ENCODE measurements around the gene RGS14. TPM values are rescaled to one million over a fixed set of nuclear protein-coding genes. Genes with fewer than 3 reads are reported as not detected.
A peak's percentile ranks its signal among the peaks of the same experiment; 100 is the strongest.

RGS14 gene
- total RNA-seq, 2 donors from 2014 or later = 41.3 to 50.8 TPM

GRCh38 chr5:177390363-177391300, 32.9 kb downstream of the RGS14 start:
- H3K4me1 Mint-ChIP-seq (ENCODE audit: low read depth) = peaks cover 37% of the 10 kb centered on the region
- peak; percentile 59 to 63 for ATAC-seq (replicated peaks in 1 of 2)
- no peaks in the 10 kb centered on the region for H3K27me3 Mint-ChIP-seq (ENCODE audit: low read depth)
- peak; percentile 87 to 91 for DNase-seq
- no peaks in the 10 kb centered on the region for H3K9me3 Mint-ChIP-seq
- H3K27ac Mint-ChIP-seq = peak overlapping the region; percentile 78
- H3K4me3 Mint-ChIP-seq = peak overlapping the region; percentile 26 to 71
- no peaks in the 10 kb centered on the region for H3K36me3 Mint-ChIP-seq (ENCODE audit: insufficient read depth in 2 of 2)

DNA sequence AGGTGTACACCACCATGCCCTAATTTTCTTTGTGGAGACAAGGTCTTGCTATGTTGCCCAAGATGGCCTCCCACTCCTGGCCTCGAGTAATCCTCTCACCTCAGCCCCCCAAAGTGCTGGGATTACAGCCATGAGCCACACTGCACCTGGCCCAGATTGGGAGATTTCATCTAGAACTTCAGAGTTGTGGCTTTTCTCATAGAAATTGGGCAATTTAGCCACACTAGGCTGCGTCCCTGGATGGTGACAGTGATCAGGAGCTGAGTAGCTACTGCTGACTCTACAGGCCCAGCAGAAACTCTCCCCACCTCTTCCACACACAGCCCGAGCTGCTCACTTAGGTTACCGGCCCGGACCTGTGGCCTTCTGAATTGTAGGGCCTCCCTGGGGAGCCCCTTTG, 35.0 kb downstream of the RGS14 start:
- Mint-ChIP-seq H3K4me3 (no peak overlapping the region), H3K27ac (no peak overlapping the region), H3K36me3 (ENCODE audit: insufficient read depth in 2 of 2) (no peaks in the 10 kb centered on the region), H3K4me1 (ENCODE audit: low read depth) (peaks cover 37% of the 10 kb centered on the region), H3K9me3 (no peaks in the 10 kb centered on the region), H3K27me3 (ENCODE audit: low read depth) (no peaks in the 10 kb centered on the region)
- no peak for DNase-seq
- ATAC-seq (replicated peaks in 1 of 2) = no peak

GRCh38 chr5:177393206-177393765, 35.6 kb downstream of the RGS14 start:
- DNase-seq (no peak), ATAC-seq (replicated peaks in 1 of 2) (no peak)
- Mint-ChIP-seq H3K27ac (no peak overlapping the region), H3K9me3 (no peaks in the 10 kb centered on the region), H3K27me3 (ENCODE audit: low read depth) (no peaks in the 10 kb centered on the region), H3K4me1 (ENCODE audit: low read depth) (peaks cover 36% of the 10 kb centered on the region), H3K4me3 (no peak overlapping the region), H3K36me3 (ENCODE audit: insufficient read depth in 2 of 2) (no peaks in the 10 kb centered on the region)

GRCh38 chr5:177393990-177394389, 36.3 kb downstream of the RGS14 start:
- Mint-ChIP-seq H3K9me3 (no peaks in the 10 kb centered on the region), H3K4me1 (ENCODE audit: low read depth) (peaks cover 29% of the 10 kb centered on the region), H3K27ac (no peak overlapping the region), H3K4me3 (no peak overlapping the region), H3K36me3 (ENCODE audit: insufficient read depth in 2 of 2) (no peaks in the 10 kb centered on the region), H3K27me3 (ENCODE audit: low read depth) (no peaks in the 10 kb centered on the region)
- DNase-seq (no peak), ATAC-seq (replicated peaks in 1 of 2) (no peak)

GRCh38 chr5:177396078-177396477, 38.4 kb downstream of the RGS14 start:
- no peaks in the 10 kb centered on the region for H3K9me3 Mint-ChIP-seq
- H3K4me3 Mint-ChIP-seq = no peak overlapping the region
- DNase-seq = no peak
- no peaks in the 10 kb centered on the region for H3K27me3 Mint-ChIP-seq (ENCODE audit: low read depth)
- no peak overlapping the region for H3K27ac Mint-ChIP-seq
- H3K36me3 Mint-ChIP-seq (ENCODE audit: insufficient read depth in 2 of 2) = no peaks in the 10 kb centered on the region
- no peak for ATAC-seq (replicated peaks in 1 of 2)
- peaks cover 8% of the 10 kb centered on the region for H3K4me1 Mint-ChIP-seq (ENCODE audit: low read depth)

DNA sequence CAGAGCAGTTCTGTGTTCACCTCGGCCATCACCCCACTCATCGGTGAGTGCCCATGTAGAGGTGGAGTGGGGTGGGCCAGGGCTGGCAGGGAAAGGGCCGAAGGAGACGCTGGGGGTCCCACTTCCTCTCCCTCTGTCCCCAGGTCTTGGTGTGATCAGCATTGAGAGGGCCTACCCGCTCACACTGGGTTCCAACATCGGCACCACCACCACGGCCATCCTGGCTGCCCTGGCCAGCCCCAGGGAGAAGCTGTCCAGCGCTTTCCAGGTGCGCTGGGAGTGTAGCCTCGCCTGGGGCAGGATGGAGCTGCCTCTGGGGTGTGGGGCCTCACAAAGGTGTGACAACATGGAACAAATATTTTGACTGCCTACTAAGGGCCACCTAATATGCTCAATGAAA, 39.1 kb downstream of the RGS14 start:
- DNase-seq (no peak), ATAC-seq (replicated peaks in 1 of 2) (no peak)
- Mint-ChIP-seq H3K36me3 (ENCODE audit: insufficient read depth in 2 of 2) (no peaks in the 10 kb centered on the region), H3K4me3 (no peak overlapping the region), H3K27me3 (ENCODE audit: low read depth) (peaks cover 7% of the 10 kb centered on the region), H3K4me1 (ENCODE audit: low read depth) (peaks cover 1% of the 10 kb centered on the region), H3K27ac (no peak overlapping the region), H3K9me3 (no peaks in the 10 kb centered on the region)

GRCh38 chr5:177397875-177398390, 40.2 kb downstream of the RGS14 start:
- Mint-ChIP-seq H3K27ac (no peak overlapping the region), H3K36me3 (ENCODE audit: insufficient read depth in 2 of 2) (no peaks in the 10 kb centered on the region), H3K27me3 (ENCODE audit: low read depth) (peaks cover 18% of the 10 kb centered on the region), H3K9me3 (no peaks in the 10 kb centered on the region), H3K4me1 (ENCODE audit: low read depth) (peaks cover 12% of the 10 kb centered on the region), H3K4me3 (no peak overlapping the region)
- ATAC-seq (replicated peaks in 1 of 2) (no peak), DNase-seq (no peak)

DNA sequence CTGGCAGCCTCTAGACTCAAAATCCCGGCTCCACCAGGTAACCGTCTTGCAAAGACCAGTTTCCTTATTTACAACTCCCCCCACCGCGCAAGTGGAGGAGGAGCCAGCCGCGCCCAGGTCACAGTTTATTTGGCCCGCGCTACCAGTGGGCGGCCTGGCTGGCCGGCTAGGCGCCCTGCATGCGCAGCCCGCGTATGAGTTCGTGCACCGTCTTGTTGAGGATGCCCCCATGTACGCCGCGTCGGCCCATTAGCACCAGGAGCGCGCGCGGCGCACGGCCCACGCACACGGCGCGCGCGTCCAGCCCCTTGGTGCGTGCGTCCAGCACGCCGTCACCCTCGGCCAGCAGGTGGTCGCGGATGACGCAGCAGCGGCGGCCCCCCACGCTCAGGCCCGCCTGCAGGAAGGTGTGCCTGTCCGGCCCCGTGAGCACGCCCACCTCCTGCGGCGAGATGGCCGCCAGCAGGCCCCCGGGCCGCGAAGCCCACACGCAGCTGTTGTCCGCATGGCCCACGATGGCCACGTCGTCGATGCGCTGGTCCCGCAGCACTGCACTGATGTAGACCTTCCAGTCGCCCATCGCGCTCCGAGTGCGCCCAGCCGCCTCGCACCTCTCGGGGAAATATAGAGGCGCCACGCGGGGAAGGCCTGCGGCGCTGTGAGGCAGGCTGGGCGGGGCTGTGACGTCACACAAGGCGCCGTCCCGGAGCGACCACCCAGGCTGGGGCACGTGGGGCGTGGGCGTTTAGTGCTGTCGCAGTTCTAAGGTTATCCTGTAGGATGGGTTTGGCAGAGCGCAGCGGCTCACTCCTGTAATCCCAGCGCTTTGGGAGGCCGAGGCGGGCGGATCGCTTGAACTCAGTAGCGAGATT, 42.5 kb downstream of the RGS14 start, which contains the start of gene PFN3:
PFN3 (minus strand) TSS at position 665 of the 872 bp plus-strand sequence; CDS start at position 580, 85 bp downstream.
- no peaks in the 10 kb centered on the region for H3K9me3 Mint-ChIP-seq
- DNase-seq (no peak), ATAC-seq (replicated peaks in 1 of 2) (no peak)
- no peak within 1 kb of the TSS for H3K4me3 Mint-ChIP-seq
- peaks cover 23% of the 10 kb centered on the region for H3K27me3 Mint-ChIP-seq (ENCODE audit: low read depth)
- H3K4me1 Mint-ChIP-seq (ENCODE audit: low read depth) = peaks cover 29% of the 10 kb centered on the region
- H3K36me3 Mint-ChIP-seq (ENCODE audit: insufficient read depth in 2 of 2) = no peaks in the 10 kb centered on the region
- no peak within 1 kb of the TSS for H3K27ac Mint-ChIP-seq

- Mint-ChIP-seq H3K36me3 (ENCODE audit: insufficient read depth in 2 of 2) (no peaks in the 10 kb centered on the region), H3K27me3 (ENCODE audit: low read depth) (peaks cover 23% of the 10 kb centered on the region), H3K4me3 (peak overlapping the region; percentile 92 to 93), H3K27ac (no peak overlapping the region), H3K9me3 (no peaks in the 10 kb centered on the region), H3K4me1 (ENCODE audit: low read depth) (peaks cover 32% of the 10 kb centered on the region)
- DNase-seq (peak; percentile 70 to 79), ATAC-seq (replicated peaks in 1 of 2) (peak; percentile 30 to 40)
Observed at GRCh38 chr5:177402271-177403043, 44.7 kb downstream of the RGS14 start.

GRCh38 chr5:177403102-177403791, 45.5 kb downstream of the RGS14 start:
- H3K36me3 Mint-ChIP-seq (ENCODE audit: insufficient read depth in 2 of 2) = no peaks in the 10 kb centered on the region
- no peak overlapping the region for H3K27ac Mint-ChIP-seq
- DNase-seq (peak; percentile 68 to 71), ATAC-seq (replicated peaks in 1 of 2) (peak; percentile 40 to 46)
- H3K4me3 Mint-ChIP-seq = peak overlapping the region; percentile 92 to 93
- no peaks in the 10 kb centered on the region for H3K9me3 Mint-ChIP-seq
- peaks cover 23% of the 10 kb centered on the region for H3K27me3 Mint-ChIP-seq (ENCODE audit: low read depth)
- H3K4me1 Mint-ChIP-seq (ENCODE audit: low read depth) = peaks cover 32% of the 10 kb centered on the region

GRCh38 chr5:177403792-177404640, 46.3 kb downstream of the RGS14 start:
- Mint-ChIP-seq H3K36me3 (ENCODE audit: insufficient read depth in 2 of 2) (no peaks in the 10 kb centered on the region), H3K27ac (no peak overlapping the region), H3K9me3 (no peaks in the 10 kb centered on the region), H3K4me1 (ENCODE audit: low read depth) (peaks cover 32% of the 10 kb centered on the region), H3K4me3 (peak overlapping the region; percentile 92 to 93), H3K27me3 (ENCODE audit: low read depth) (peaks cover 23% of the 10 kb centered on the region)
- ATAC-seq (replicated peaks in 1 of 2) = peak; percentile 89 to 91
- peak; percentile 91 to 92 for DNase-seq

Data from activated T-cell treated with anti-CD3 and anti-CD28 coated beads, Interleukin-2, amount 50 U/mL, for 72 hours (primary cell).